Measurements from ENCODE around the gene PLEKHH1.

DNA sequence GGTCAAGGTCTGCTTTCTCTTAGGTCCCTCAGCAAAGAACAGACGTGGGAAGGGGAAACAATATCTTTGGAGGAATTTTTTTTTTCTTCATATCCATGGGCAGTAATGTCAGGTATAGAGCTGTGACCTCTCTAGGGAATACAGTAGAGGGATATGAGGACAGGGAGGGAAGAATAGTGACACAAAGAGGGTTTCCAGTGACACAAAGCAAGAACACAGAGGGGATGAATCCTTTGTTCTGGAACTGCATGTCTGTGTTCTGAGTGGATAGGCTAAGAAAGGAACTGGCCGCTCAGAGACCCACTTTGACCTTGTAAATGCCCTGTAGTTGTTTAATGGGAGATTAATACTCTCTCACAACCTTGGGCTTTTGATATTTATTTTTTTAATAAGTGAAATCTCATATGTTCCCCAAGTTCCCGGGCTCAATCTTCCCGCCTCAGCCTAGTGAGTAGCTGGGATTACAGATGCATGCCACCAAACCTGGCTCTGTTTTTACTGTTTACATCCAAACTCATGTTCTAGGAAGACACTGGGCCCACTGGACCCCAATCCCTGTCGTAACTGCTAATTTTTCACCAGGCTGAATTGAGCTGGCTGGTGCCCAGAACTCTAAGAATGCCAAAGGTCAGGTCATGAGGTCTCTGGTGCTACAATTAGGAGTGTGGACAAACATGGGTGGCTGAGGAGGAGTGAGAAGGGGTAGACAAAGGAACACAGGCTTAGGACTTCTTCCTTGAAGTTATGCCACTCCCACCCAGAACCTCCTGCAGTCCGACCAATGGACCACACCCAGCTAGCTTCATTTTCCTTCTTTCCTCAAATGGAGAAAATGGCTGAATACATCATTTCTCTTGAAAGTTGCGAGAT, 9.1 kb upstream of the PLEKHH1 start:
- TF ChIP-seq POLR2AphosphoS5 (IDR thresholded peaks at IDR 0.05; ENCODE audit: low read depth), result no peak
- TF ChIP-seq, protein P1, sequence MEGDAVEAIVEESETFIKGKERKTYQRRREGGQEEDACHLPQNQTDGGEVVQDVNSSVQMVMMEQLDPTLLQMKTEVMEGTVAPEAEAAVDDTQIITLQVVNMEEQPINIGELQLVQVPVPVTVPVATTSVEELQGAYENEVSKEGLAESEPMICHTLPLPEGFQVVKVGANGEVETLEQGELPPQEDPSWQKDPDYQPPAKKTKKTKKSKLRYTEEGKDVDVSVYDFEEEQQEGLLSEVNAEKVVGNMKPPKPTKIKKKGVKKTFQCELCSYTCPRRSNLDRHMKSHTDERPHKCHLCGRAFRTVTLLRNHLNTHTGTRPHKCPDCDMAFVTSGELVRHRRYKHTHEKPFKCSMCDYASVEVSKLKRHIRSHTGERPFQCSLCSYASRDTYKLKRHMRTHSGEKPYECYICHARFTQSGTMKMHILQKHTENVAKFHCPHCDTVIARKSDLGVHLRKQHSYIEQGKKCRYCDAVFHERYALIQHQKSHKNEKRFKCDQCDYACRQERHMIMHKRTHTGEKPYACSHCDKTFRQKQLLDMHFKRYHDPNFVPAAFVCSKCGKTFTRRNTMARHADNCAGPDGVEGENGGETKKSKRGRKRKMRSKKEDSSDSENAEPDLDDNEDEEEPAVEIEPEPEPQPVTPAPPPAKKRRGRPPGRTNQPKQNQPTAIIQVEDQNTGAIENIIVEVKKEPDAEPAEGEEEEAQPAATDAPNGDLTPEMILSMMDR (IDR thresholded peaks at IDR 0.05; ENCODE audit: insufficient read depth, low read length), result no peak

Measured in HL-60 (cell line).